Right cardiac atrium (tissue), 5 donors: ENCODE measurements around the gene TCTA. TPM values are rescaled to one million over a fixed set of nuclear protein-coding genes. Genes with fewer than 3 reads are reported as not detected.

ENCODE experiments used
- ATAC-seq, 2 donors: fragments of 200-7000 bp; cut with Tn5 transposase; one replicate each; pipeline versions ENCODE4 v1.8.0 to v1.9.1; 2020; ENCODE audit warnings: moderate library complexity in 2 of 2, mild to moderate bottlenecking in 1 of 2
- DNase-seq, 3 donors: peaks; one replicate each; pipeline ENCODE4 v3.0.0-alpha.2; 2020
- H3K27ac ChIP-seq: one replicate; pipeline ENCODE4 v1.5.1; 2013; ENCODE audit warnings: mild to moderate bottlenecking, low read length, control low read depth, moderate library complexity
- H3K27me3 ChIP-seq: one replicate; pipeline ENCODE4 v1.6.1; 2013; ENCODE audit not compliant: control insufficient read depth, insufficient read depth
- H3K4me1 ChIP-seq: one replicate; pipeline ENCODE4 v1.6.1; 2013; ENCODE audit warnings: low read length; ENCODE audit not compliant: control insufficient read depth, insufficient read depth
- H3K4me3 ChIP-seq: one replicate; pipeline ENCODE4 v1.5.1; 2013; ENCODE audit warnings: low read length, control low read depth
- H3K9me3 ChIP-seq: one replicate; pipeline ENCODE4 v1.6.1; 2013; ENCODE audit warnings: low read length; ENCODE audit not compliant: control insufficient read depth
- WGBS: extraction: QIAGEN DNeasy Blood & Tissue Kit; methylation state at CpG from one replicate; pipeline ENCODE4 v1.1.7; 2013; 5-methylcytosine and 5-hydroxymethylcytosine counted together
- intact Hi-C, 4 donors: fragments of 100-400 bp; cut with DNase I; formaldehyde crosslinking; loops; one replicate each; pipeline versions ENCODE4 v1.11.0 to v1.14.0; 2022 to 2023
- polyA plus RNA-seq: library from polyadenylated mRNA; stranded (reverse); fragments of 200-250 nt; gene quantifications from one replicate; pipeline ENCODE4 v1.2.3, GENCODE V29; 2013
- total RNA-seq, 4 donors: library from RNA; stranded (reverse); fragmentation: NEBNext Ultra II Directional; extraction: Animal tissue kit (Norgen Biotek cat#: 25700); gene quantifications; one replicate each; pipeline ENCODE4 v1.2.1, GENCODE V29; 2021
- donor health status: healthy with polysubstance abuse.
- donor health status: DM: no; HTN: yes; CAD: no.
- donor health status: DM: no; HTN: no; CAD: no.
- donor health status: DM: no; HTN: yes; CAD: no; lungs with severe emphysema.
- donor health status: DM: yes; HTN: yes; CAD: no.

Gene TCTA
- total and polyA plus RNA-seq, 5 donors = 15.5 to 21.4 (median 19.4) TPM

DNA sequence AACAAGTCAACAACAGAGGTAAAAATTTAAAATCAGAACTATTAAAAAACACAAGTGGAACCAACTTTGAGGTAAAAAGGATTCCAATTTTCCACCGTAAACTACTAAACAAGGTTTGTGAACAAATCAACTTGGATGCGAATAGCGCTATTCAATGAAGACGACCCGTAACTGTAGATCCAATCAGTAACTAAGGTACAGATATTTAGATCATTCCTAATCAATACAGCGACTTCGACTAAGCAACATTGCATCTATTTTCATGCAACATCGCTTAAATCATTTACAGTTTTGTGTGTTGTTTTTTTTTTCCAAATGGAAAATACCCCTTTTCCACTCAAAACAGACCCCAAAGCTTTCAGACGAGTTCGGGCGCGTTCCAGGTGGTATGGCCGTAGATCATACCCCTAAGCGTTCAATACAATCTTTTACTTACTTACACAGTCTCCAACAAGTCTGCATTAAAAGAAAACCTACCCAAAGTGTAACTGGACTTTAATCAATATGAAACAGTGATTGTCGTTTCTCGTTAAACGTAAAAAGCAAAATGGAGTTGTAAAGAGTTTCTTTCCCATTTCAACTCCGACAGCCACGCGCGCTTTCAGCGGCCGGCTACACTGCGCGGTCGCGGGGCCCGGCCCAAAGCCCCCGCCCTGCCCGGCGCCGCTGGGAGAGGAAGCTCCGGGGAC is 1.2 kb upstream of the TCTA start:
- WGBS = under 1% methylated on average over 33 of the region's 33 CpGs

DNA sequence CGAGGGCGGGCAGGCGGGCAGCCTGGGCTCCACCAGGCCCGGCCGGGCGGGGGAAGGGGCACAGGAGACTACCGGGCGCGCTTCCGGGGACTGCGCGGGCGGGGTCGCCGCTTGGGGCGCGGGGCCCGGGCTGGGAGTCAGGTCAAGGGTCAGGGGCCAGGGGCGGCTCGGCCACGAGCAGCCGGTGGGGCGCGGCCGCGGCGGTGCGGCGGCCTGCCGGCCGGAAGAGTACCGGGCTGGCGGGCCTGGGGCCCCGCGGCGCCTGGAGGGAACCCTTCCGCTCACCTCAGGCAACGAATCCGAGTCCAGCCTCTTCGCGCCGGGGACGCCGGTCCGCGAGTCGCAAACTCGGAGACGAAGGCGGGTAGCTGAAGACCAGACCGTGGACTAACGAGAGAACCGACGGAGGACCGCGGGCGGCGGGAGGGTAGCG is 672 bp upstream of the TCTA start:
- peak; percentile 8 to 22 for ATAC-seq
- Histone ChIP-seq H3K4me3 (peak overlapping the region; percentile 99), H3K27ac (peak overlapping the region; percentile 98), H3K27me3 (no peaks in the 10 kb centered on the region), H3K9me3 (no peaks in the 10 kb centered on the region), H3K4me1 (peaks cover 23% of the 10 kb centered on the region)
- intact Hi-C loops = loop anchor here in 1 of 4 donors (5.0 kb wide), 1 partner anchor 54 kb away; the partner anchor contains the start of gene GPX1
- peak; percentile 66 to 87 (median 85) for DNase-seq
- under 1% methylated on average over 59 of the region's 59 CpGs for WGBS

More for the DNA sequence above, 1.2 kb upstream of the TCTA start:
- Histone ChIP-seq H3K27me3 (no peaks in the 10 kb centered on the region), H3K9me3 (no peaks in the 10 kb centered on the region), H3K4me3 (peak overlapping the region; percentile 99), H3K27ac (peak overlapping the region; percentile 98), H3K4me1 (peaks cover 22% of the 10 kb centered on the region)
- intact Hi-C loops = loop anchor here in 1 of 4 donors (5.0 kb wide), 1 partner anchor 54 kb away; the partner anchor contains the start of gene GPX1
- ATAC-seq = peak in 1 of 2 donors; percentile 35
- DNase-seq = no peak

DNA sequence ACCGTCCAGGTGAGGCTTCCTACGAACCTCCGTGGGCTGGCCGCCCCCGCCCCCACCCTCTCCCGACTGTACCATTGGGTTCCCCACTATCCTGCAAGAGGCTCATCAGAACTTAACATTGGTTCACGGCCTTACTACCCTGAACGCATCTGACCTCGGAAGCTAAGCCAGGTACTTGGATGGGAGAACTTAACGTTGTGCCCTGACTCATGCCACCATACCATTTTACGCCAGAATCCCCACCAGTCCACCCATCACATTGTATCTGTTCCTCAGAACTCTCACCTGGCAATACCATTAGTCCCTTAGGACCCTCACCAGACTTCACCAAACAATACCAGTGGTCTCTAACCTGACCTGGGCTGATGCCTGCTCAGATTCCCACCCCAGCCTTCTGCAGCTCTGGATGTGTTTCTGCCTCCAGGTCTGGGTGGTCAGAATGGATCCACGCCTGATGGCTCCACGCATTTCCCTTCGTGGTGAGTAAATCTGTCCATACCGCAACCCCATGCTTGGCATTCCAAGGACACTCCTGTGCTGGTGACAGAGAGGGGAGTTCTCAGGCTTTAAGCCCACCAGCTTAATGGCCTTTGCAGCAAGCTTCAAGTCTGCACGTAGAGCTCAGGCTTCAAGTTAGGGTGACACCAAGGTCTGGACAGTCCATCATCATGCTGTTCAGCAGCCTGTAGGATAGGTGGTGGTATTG is 562 bp downstream of the TCTA start:
- peak in 1 of 3 donors; percentile 36 for DNase-seq
- intact Hi-C loops = loop anchor here in 1 of 4 donors (5.0 kb wide), 1 partner anchor 55 kb away; the partner anchor contains the start of gene GPX1
- ATAC-seq = no peak
- Histone ChIP-seq H3K27ac (peak overlapping the region; percentile 75), H3K4me1 (peaks cover 21% of the 10 kb centered on the region), H3K27me3 (no peaks in the 10 kb centered on the region), H3K4me3 (peak overlapping the region; percentile 62), H3K9me3 (no peaks in the 10 kb centered on the region)
- WGBS = 28% methylated on average over 16 of the region's 16 CpGs

DNA sequence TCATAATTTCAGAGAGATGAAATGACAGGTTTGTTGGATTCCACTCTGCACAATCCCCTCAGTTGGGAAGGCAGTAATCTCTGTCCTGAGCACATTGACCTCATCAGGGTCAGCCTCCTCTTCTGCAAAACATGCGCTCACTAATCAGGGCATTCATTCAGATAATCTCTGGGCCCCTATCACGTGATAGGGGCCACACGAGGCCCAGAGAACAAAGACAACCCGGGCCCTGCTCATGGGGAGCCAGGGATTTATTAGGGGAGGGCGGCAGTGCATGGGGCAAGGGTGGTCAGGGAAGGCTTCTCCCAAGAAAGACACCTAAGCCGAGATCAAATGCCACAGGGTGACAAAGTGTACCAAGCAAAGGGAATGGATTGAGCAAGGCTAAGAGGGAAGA is 1.1 kb downstream of the TCTA start:
- intact Hi-C loops = loop anchor here in 1 of 4 donors (5.0 kb wide), 1 partner anchor 56 kb away; the partner anchor contains the start of gene GPX1
- H3K4me3 ChIP-seq = no peak overlapping the region
- peaks cover 19% of the 10 kb centered on the region for H3K4me1 ChIP-seq

DNA sequence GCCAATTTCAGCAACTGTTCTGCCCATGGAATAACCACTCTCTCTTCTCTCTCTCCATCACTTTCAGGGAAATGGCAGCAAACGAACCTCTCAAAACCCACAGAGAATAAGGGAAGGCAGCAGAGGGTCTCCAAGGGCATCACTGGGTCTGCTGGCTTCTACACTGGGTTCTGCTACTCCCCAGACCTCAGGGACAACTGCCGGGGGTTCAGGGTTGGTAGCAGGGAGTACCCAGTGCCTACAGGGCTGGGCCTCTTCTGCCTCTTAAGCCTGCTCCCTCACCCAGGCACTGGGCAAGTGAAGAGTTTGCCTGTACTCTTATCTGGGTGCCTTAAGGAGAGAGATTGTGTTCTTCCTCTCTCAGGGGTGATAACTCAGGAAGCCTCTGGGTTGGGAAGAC is 2.5 kb downstream of the TCTA start:
- DNase-seq (peak in 2 of 3 donors; percentile 7 to 16), ATAC-seq (no peak)
- Histone ChIP-seq H3K4me1 (peaks cover 16% of the 10 kb centered on the region), H3K9me3 (no peaks in the 10 kb centered on the region), H3K27ac (no peak overlapping the region), H3K27me3 (no peaks in the 10 kb centered on the region), H3K4me3 (no peak overlapping the region)
- 89% methylated on average over 2 of the region's 2 CpGs for WGBS
- intact Hi-C loops = loop anchor here in 1 of 4 donors (5.0 kb wide), 1 partner anchor 57 kb away; the partner anchor contains the start of gene GPX1

More for the DNA sequence above, 1.1 kb downstream of the TCTA start:
- Histone ChIP-seq H3K27me3 (no peaks in the 10 kb centered on the region), H3K9me3 (no peaks in the 10 kb centered on the region), H3K27ac (peak overlapping the region; percentile 75)
- 71% methylated on average over 6 of the region's 6 CpGs for WGBS
- ATAC-seq (no peak), DNase-seq (peak in 2 of 3 donors; percentile 19 to 20)

DNA sequence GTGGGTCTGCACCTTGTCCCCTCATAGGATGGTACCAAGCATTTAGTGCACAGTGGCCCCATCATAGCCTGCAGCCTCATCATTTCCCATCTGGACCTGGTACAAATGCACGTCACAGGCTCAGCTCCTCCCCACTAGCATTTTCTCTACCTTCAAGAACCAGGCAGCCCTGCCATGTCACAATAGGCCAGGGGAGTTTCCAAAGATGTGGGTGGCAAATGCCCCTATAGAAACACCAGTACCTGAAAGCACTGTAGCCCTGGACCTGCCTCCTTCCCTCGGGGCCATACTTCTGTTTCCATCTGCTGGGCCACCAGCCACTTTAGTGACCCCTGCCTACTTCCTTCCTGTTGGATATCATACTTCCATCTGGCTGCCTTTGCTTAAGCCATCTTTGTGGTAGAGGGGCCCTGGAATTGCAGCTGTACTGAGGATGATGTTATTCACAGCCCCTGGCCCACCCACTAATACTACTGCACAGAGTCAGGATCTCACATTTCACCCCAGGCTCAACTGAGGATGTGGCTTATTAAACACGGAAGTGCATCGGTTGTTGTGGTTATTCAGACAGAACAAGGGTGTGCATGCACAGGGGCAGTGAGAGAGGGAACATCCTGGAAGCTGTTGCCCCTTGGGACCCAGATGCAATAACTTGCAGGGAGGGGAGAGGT is 3.8 kb downstream of the TCTA start:
- H3K27ac ChIP-seq = peak overlapping the region; percentile 40
- no peaks in the 10 kb centered on the region for H3K9me3 ChIP-seq
- 43% methylated on average over 4 of the region's 4 CpGs for WGBS
- H3K27me3 ChIP-seq = no peaks in the 10 kb centered on the region
- intact Hi-C loops = no loop called here
- ATAC-seq = no peak
- peak in 2 of 3 donors; percentile 31 to 49 for DNase-seq
- H3K4me3 ChIP-seq = no peak overlapping the region
- peaks cover 13% of the 10 kb centered on the region for H3K4me1 ChIP-seq

DNA sequence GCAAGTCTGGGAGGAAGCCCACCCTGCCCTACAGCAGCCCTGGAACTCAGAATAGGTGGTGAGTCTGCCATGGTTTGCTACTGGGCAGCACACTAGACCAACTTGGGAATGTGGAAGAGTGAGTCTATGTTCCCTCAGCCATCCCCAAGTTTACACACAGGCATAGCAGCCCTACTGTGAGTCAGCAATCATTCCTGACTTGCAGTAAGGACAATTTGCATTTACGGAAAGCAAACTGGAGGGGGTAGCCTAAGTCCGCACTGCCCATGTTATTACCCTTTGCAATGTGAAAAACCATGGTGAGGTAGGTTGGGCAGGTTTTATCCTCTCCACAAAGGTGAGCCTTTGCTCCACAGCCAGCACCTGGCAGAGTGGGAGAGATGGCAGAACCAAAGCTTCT is 4.6 kb downstream of the TCTA start:
- Histone ChIP-seq H3K9me3 (no peaks in the 10 kb centered on the region), H3K27ac (no peak overlapping the region), H3K27me3 (no peaks in the 10 kb centered on the region), H3K4me1 (peaks cover 13% of the 10 kb centered on the region), H3K4me3 (no peak overlapping the region)
- WGBS = 93% methylated on average over 2 of the region's 2 CpGs
- peak in 1 of 3 donors; percentile 3 for DNase-seq
- no peak for ATAC-seq
- intact Hi-C loops = no loop called here

DNA sequence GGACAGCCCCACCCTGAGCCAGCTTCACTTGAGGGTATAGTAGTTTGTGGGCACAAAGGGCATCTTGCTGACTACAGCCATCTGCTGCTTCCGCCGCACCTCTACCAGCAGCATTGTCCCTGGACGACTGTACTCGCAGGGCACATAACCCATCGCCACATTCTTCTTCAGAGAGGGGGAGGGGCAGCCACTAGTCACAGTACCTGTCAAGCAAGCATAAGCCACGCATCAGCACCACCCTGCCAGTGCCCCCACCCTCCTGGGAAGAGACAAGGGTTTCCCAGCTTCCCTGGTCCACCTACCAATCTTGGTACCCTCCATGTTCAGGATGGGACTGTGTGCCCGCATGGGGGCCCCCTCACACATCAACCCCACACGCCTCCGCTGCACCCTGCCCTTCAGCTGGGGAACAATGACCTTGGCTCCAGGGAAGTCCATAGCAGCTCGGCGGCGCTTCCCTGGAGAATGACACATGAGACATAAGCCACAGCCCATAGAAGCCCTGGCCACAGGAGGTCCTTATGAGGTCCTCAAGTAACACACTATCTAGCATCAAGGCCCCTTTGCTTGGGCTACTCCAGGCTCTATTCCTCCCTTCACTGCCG is 5.4 kb downstream of the TCTA start:
- H3K4me3 ChIP-seq = no peak overlapping the region
- ATAC-seq = no peak
- WGBS = 79% methylated on average over 13 of the region's 13 CpGs
- H3K27me3 ChIP-seq = no peaks in the 10 kb centered on the region
- H3K9me3 ChIP-seq = no peaks in the 10 kb centered on the region
- peak in 2 of 3 donors; percentile 42 to 54 for DNase-seq
- intact Hi-C loops = no loop called here
- peaks cover 13% of the 10 kb centered on the region for H3K4me1 ChIP-seq
- no peak overlapping the region for H3K27ac ChIP-seq

DNA sequence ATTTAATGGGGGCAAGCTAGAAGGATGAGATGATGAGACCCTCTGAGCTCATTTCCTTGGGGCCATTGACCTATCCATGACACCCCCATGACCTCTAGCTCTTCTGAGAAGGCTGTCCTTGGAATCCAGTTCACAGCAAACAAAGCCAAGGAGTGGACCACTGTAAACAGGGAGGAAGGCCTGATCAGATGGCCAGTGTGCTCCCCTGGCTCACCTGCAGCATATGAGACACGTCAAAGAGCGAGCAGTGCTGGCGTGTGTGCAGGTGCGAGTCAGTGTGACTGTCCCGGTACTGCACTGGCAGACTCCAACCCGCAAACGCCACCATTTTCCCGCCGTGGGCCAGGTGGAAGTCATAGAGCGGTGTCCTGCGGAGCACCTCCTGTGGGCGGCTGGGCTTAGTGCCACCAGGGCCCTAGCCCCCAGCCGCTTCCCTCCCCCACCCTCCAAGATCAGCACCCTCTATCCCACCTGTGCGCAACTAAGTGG is 9.7 kb downstream of the TCTA start:
- peak overlapping the region; percentile 34 for H3K27ac ChIP-seq
- WGBS = 40% methylated on average over 14 of the region's 14 CpGs
- no peaks in the 10 kb centered on the region for H3K4me1 ChIP-seq
- H3K4me3 ChIP-seq = peak overlapping the region; percentile 26
- no peaks in the 10 kb centered on the region for H3K9me3 ChIP-seq
- DNase-seq (peak in 1 of 3 donors; percentile 58), ATAC-seq (peak; percentile 4 to 30)
- no peaks in the 10 kb centered on the region for H3K27me3 ChIP-seq
- intact Hi-C loops = no loop called here
